Measurements from ENCODE around the gene TMEM203. TPM values are rescaled to one million over a fixed set of nuclear protein-coding genes. Genes with fewer than 3 reads are reported as not detected.

TMEM203 gene
- total and polyA plus RNA-seq, 2 experiments from 2014 or later, result 32.7 to 53.4 TPM

GRCh38 chr9:137156567-137157375, 48.7 kb downstream of the TMEM203 start (continued):
- TF ChIP-seq, protein P1, sequence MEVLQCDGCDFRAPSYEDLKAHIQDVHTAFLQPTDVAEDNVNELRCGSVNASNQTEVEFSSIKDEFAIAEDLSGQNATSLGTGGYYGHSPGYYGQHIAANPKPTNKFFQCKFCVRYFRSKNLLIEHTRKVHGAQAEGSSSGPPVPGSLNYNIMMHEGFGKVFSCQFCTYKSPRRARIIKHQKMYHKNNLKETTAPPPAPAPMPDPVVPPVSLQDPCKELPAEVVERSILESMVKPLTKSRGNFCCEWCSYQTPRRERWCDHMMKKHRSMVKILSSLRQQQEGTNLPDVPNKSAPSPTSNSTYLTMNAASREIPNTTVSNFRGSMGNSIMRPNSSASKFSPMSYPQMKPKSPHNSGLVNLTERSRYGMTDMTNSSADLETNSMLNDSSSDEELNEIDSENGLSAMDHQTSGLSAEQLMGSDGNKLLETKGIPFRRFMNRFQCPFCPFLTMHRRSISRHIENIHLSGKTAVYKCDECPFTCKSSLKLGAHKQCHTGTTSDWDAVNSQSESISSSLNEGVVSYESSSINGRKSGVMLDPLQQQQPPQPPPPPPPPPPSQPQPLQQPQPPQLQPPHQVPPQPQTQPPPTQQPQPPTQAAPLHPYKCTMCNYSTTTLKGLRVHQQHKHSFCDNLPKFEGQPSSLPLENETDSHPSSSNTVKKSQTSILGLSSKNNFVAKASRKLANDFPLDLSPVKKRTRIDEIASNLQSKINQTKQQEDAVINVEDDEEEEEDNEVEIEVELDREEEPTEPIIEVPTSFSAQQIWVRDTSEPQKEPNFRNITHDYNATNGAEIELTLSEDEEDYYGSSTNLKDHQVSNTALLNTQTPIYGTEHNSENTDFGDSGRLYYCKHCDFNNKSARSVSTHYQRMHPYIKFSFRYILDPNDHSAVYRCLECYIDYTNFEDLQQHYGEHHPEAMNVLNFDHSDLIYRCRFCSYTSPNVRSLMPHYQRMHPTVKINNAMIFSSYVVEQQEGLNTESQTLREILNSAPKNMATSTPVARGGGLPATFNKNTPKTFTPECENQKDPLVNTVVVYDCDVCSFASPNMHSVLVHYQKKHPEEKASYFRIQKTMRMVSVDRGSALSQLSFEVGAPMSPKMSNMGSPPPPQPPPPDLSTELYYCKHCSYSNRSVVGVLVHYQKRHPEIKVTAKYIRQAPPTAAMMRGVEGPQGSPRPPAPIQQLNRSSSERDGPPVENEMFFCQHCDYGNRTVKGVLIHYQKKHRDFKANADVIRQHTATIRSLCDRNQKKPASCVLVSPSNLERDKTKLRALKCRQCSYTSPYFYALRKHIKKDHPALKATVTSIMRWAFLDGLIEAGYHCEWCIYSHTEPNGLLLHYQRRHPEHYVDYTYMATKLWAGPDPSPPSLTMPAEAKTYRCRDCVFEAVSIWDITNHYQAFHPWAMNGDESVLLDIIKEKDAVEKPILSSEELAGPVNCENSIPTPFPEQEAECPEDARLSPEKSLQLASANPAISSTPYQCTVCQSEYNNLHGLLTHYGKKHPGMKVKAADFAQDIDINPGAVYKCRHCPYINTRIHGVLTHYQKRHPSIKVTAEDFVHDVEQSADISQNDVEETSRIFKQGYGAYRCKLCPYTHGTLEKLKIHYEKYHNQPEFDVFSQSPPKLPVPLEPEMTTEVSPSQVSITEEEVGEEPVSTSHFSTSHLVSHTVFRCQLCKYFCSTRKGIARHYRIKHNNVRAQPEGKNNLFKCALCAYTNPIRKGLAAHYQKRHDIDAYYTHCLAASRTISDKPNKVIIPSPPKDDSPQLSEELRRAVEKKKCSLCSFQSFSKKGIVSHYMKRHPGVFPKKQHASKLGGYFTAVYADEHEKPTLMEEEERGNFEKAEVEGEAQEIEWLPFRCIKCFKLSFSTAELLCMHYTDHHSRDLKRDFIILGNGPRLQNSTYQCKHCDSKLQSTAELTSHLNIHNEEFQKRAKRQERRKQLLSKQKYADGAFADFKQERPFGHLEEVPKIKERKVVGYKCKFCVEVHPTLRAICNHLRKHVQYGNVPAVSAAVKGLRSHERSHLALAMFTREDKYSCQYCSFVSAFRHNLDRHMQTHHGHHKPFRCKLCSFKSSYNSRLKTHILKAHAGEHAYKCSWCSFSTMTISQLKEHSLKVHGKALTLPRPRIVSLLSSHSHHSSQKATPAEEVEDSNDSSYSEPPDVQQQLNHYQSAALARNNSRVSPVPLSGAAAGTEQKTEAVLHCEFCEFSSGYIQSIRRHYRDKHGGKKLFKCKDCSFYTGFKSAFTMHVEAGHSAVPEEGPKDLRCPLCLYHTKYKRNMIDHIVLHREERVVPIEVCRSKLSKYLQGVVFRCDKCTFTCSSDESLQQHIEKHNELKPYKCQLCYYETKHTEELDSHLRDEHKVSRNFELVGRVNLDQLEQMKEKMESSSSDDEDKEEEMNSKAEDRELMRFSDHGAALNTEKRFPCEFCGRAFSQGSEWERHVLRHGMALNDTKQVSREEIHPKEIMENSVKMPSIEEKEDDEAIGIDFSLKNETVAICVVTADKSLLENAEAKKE (CRISPR knock-in tag; IDR thresholded peaks at IDR 0.05), result no peak
- TF ChIP-seq ZNF331 (CRISPR knock-in tag; IDR thresholded peaks at IDR 0.05; ENCODE audit: low read depth), result no peak
- no peak for TF ChIP-seq ZNF114 (CRISPR knock-in tag; IDR thresholded peaks at IDR 0.05)
- no peak for TF ChIP-seq STAT1 (IDR thresholded peaks at IDR 0.05; ENCODE audit: unreplicated experiment)
- TF ChIP-seq NANOG (IDR thresholded peaks at IDR 0.05; ENCODE audit: borderline replicate concordance), result no peak
- TF ChIP-seq POLR2AphosphoS5 (IDR thresholded peaks at IDR 0.05; ENCODE audit: low read depth), result no peak
- no peak for TF ChIP-seq EZH2 (IDR thresholded peaks at IDR 0.05; ENCODE audit: low read depth, unreplicated experiment)
- TF ChIP-seq EZH2phosphoT487 (IDR thresholded peaks at IDR 0.05; ENCODE audit: unreplicated experiment), result no peak
- TF ChIP-seq, protein P2, sequence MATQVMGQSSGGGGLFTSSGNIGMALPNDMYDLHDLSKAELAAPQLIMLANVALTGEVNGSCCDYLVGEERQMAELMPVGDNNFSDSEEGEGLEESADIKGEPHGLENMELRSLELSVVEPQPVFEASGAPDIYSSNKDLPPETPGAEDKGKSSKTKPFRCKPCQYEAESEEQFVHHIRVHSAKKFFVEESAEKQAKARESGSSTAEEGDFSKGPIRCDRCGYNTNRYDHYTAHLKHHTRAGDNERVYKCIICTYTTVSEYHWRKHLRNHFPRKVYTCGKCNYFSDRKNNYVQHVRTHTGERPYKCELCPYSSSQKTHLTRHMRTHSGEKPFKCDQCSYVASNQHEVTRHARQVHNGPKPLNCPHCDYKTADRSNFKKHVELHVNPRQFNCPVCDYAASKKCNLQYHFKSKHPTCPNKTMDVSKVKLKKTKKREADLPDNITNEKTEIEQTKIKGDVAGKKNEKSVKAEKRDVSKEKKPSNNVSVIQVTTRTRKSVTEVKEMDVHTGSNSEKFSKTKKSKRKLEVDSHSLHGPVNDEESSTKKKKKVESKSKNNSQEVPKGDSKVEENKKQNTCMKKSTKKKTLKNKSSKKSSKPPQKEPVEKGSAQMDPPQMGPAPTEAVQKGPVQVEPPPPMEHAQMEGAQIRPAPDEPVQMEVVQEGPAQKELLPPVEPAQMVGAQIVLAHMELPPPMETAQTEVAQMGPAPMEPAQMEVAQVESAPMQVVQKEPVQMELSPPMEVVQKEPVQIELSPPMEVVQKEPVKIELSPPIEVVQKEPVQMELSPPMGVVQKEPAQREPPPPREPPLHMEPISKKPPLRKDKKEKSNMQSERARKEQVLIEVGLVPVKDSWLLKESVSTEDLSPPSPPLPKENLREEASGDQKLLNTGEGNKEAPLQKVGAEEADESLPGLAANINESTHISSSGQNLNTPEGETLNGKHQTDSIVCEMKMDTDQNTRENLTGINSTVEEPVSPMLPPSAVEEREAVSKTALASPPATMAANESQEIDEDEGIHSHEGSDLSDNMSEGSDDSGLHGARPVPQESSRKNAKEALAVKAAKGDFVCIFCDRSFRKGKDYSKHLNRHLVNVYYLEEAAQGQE (IDR thresholded peaks at IDR 0.05; ENCODE audit: unreplicated experiment), result no peak
- TF ChIP-seq JUNB (IDR thresholded peaks at IDR 0.05; ENCODE audit: unreplicated experiment), result no peak

Small RNA genes lying within 50 kb of the gene (microRNA-seq; reads per million reads assigned to microRNA genes)
- not detected for gene MIR3621

Small RNA genes lying within 50 kb of the gene (small RNA-seq; reads per million reads assigned to genes)
- not detected for gene MIR3621 (ENCODE audit: low replicate concordance)

Other genes starting within 250 kb of the TMEM203 start
Only the 30 nearest of the 31 such genes appear.
- gene PTGDS, start 228.1 kb downstream of the TMEM203 start, total RNA-seq (2014; rRNA removed; shearing (Covaris generic)), result 1.9 TPM in 1 of 2 replicates, not detected in the other
- 3.1 and 5.9 TPM in 2 replicates for gene PTGDS, start 228.1 kb downstream of the TMEM203 start, polyA plus RNA-seq (2016; fragmentation: Nextera tagmentation; extraction: Ambion mirVana)
- not detected in 2 replicates for gene LCNL1, start 222.7 kb downstream of the TMEM203 start, total RNA-seq (2014; rRNA removed; shearing (Covaris generic))
- 0.11 and 0.14 TPM in 2 replicates for gene LCNL1, start 222.7 kb downstream of the TMEM203 start, polyA plus RNA-seq (2016; fragmentation: Nextera tagmentation; extraction: Ambion mirVana)
- gene PAXX, start 213.2 kb downstream of the TMEM203 start, total RNA-seq (2014; rRNA removed; shearing (Covaris generic)), result 33.9 and 71.5 TPM in 2 replicates
- 86.0 and 88.3 TPM in 2 replicates for gene PAXX, start 213.2 kb downstream of the TMEM203 start, polyA plus RNA-seq (2016; fragmentation: Nextera tagmentation; extraction: Ambion mirVana)
- gene CLIC3, start 209.1 kb downstream of the TMEM203 start, total RNA-seq (2014; rRNA removed; shearing (Covaris generic)), result 0.56 TPM in 1 of 2 replicates, not detected in the other
- 0.53 and 0.57 TPM in 2 replicates for gene CLIC3, start 209.1 kb downstream of the TMEM203 start, polyA plus RNA-seq (2016; fragmentation: Nextera tagmentation; extraction: Ambion mirVana)
- gene ABCA2, start 177.4 kb downstream of the TMEM203 start, total RNA-seq (2014; rRNA removed; shearing (Covaris generic)), result 14.2 and 16.0 TPM in 2 replicates
- gene ABCA2, start 177.4 kb downstream of the TMEM203 start, polyA plus RNA-seq (2016; fragmentation: Nextera tagmentation; extraction: Ambion mirVana), result 5.6 and 7.0 TPM in 2 replicates
- gene FUT7, start 173.6 kb downstream of the TMEM203 start, total RNA-seq (2014; rRNA removed; shearing (Covaris generic)), result not detected in 2 replicates
- gene FUT7, start 173.6 kb downstream of the TMEM203 start, polyA plus RNA-seq (2016; fragmentation: Nextera tagmentation; extraction: Ambion mirVana), result not detected in 2 replicates
- 26.2 and 34.3 TPM in 2 replicates for gene NPDC1, start 159.5 kb downstream of the TMEM203 start, total RNA-seq (2014; rRNA removed; shearing (Covaris generic))
- 35.5 and 36.7 TPM in 2 replicates for gene NPDC1, start 159.5 kb downstream of the TMEM203 start, polyA plus RNA-seq (2016; fragmentation: Nextera tagmentation; extraction: Ambion mirVana)
- gene ENTPD2, start 151.6 kb downstream of the TMEM203 start, total RNA-seq (2014; rRNA removed; shearing (Covaris generic)), result 1.1 and 1.9 TPM in 2 replicates
- gene ENTPD2, start 151.6 kb downstream of the TMEM203 start, polyA plus RNA-seq (2016; fragmentation: Nextera tagmentation; extraction: Ambion mirVana), result 1.8 and 2.9 TPM in 2 replicates
- 55.1 and 60.3 TPM in 2 replicates for gene SAPCD2, start 135.1 kb downstream of the TMEM203 start, total RNA-seq (2014; rRNA removed; shearing (Covaris generic))
- gene SAPCD2, start 135.1 kb downstream of the TMEM203 start, polyA plus RNA-seq (2016; fragmentation: Nextera tagmentation; extraction: Ambion mirVana), result 13.4 and 14.5 TPM in 2 replicates
- 5.5 and 8.1 TPM in 2 replicates for gene UAP1L1, start 128.1 kb downstream of the TMEM203 start, total RNA-seq (2014; rRNA removed; shearing (Covaris generic))
- 2.5 and 3.4 TPM in 2 replicates for gene UAP1L1, start 128.1 kb downstream of the TMEM203 start, polyA plus RNA-seq (2016; fragmentation: Nextera tagmentation; extraction: Ambion mirVana)
- 35.7 and 39.9 TPM in 2 replicates for gene MAN1B1, start 118.7 kb downstream of the TMEM203 start, total RNA-seq (2014; rRNA removed; shearing (Covaris generic))
- gene MAN1B1, start 118.7 kb downstream of the TMEM203 start, polyA plus RNA-seq (2016; fragmentation: Nextera tagmentation; extraction: Ambion mirVana), result 15.7 and 18.2 TPM in 2 replicates
- 9.7 and 19.7 TPM in 2 replicates for gene DPP7, start 90.9 kb downstream of the TMEM203 start, total RNA-seq (2014; rRNA removed; shearing (Covaris generic))
- 25.2 and 26.8 TPM in 2 replicates for gene DPP7, start 90.9 kb downstream of the TMEM203 start, polyA plus RNA-seq (2016; fragmentation: Nextera tagmentation; extraction: Ambion mirVana)
- 2.1 and 5.5 TPM in 2 replicates for gene GRIN1, start 66.5 kb downstream of the TMEM203 start, total RNA-seq (2014; rRNA removed; shearing (Covaris generic))
- 2.5 and 2.7 TPM in 2 replicates for gene GRIN1, start 66.5 kb downstream of the TMEM203 start, polyA plus RNA-seq (2016; fragmentation: Nextera tagmentation; extraction: Ambion mirVana)
- gene LRRC26, start 35.6 kb downstream of the TMEM203 start, total RNA-seq (2014; rRNA removed; shearing (Covaris generic)), result 0.16 and 0.21 TPM in 2 replicates
- gene LRRC26, start 35.6 kb downstream of the TMEM203 start, polyA plus RNA-seq (2016; fragmentation: Nextera tagmentation; extraction: Ambion mirVana), result 3.0 and 4.3 TPM in 2 replicates
- not detected in 2 replicates for gene TMEM210, start 33.6 kb downstream of the TMEM203 start, total RNA-seq (2014; rRNA removed; shearing (Covaris generic))
- gene TMEM210, start 33.6 kb downstream of the TMEM203 start, polyA plus RNA-seq (2016; fragmentation: Nextera tagmentation; extraction: Ambion mirVana), result not detected in 2 replicates
- 41.5 and 42.9 TPM in 2 replicates for gene ANAPC2, start 17.1 kb downstream of the TMEM203 start, total RNA-seq (2014; rRNA removed; shearing (Covaris generic))
- 16.4 and 19.2 TPM in 2 replicates for gene ANAPC2, start 17.1 kb downstream of the TMEM203 start, polyA plus RNA-seq (2016; fragmentation: Nextera tagmentation; extraction: Ambion mirVana)
- gene SSNA1, start 17.0 kb downstream of the TMEM203 start, total RNA-seq (2014; rRNA removed; shearing (Covaris generic)), result 91.5 and 132 TPM in 2 replicates
- 154 TPM in 2 replicates for gene SSNA1, start 17.0 kb downstream of the TMEM203 start, polyA plus RNA-seq (2016; fragmentation: Nextera tagmentation; extraction: Ambion mirVana)
- gene TPRN, start 4.9 kb downstream of the TMEM203 start, total RNA-seq (2014; rRNA removed; shearing (Covaris generic)), result 29.2 and 29.3 TPM in 2 replicates
- 6.4 and 9.1 TPM in 2 replicates for gene TPRN, start 4.9 kb downstream of the TMEM203 start, polyA plus RNA-seq (2016; fragmentation: Nextera tagmentation; extraction: Ambion mirVana)
- gene NDOR1, start 52 bp upstream of the TMEM203 start, total RNA-seq (2014; rRNA removed; shearing (Covaris generic)), result 25.4 and 38.1 TPM in 2 replicates
- 19.4 and 19.7 TPM in 2 replicates for gene NDOR1, start 52 bp upstream of the TMEM203 start, polyA plus RNA-seq (2016; fragmentation: Nextera tagmentation; extraction: Ambion mirVana)
- gene RNF208, start 16.6 kb upstream of the TMEM203 start, total RNA-seq (2014; rRNA removed; shearing (Covaris generic)), result 1.4 and 1.9 TPM in 2 replicates
- 5.6 and 7.4 TPM in 2 replicates for gene RNF208, start 16.6 kb upstream of the TMEM203 start, polyA plus RNA-seq (2016; fragmentation: Nextera tagmentation; extraction: Ambion mirVana)
- 1.4 and 2.0 TPM in 2 replicates for gene CYSRT1, start 19.5 kb upstream of the TMEM203 start, total RNA-seq (2014; rRNA removed; shearing (Covaris generic))
- 2.0 and 3.2 TPM in 2 replicates for gene CYSRT1, start 19.5 kb upstream of the TMEM203 start, polyA plus RNA-seq (2016; fragmentation: Nextera tagmentation; extraction: Ambion mirVana)
- 0.63 TPM in 1 of 2 replicates, not detected in the other for gene RNF224, start 21.9 kb upstream of the TMEM203 start, total RNA-seq (2014; rRNA removed; shearing (Covaris generic))
- gene RNF224, start 21.9 kb upstream of the TMEM203 start, polyA plus RNA-seq (2016; fragmentation: Nextera tagmentation; extraction: Ambion mirVana), result not detected in 2 replicates
- not detected in 2 replicates for gene SLC34A3, start 25.3 kb upstream of the TMEM203 start, total RNA-seq (2014; rRNA removed; shearing (Covaris generic))
- gene SLC34A3, start 25.3 kb upstream of the TMEM203 start, polyA plus RNA-seq (2016; fragmentation: Nextera tagmentation; extraction: Ambion mirVana), result not detected in 2 replicates
- 334 and 374 TPM in 2 replicates for gene TUBB4B, start 35.6 kb upstream of the TMEM203 start, total RNA-seq (2014; rRNA removed; shearing (Covaris generic))
- 389 and 408 TPM in 2 replicates for gene TUBB4B, start 35.6 kb upstream of the TMEM203 start, polyA plus RNA-seq (2016; fragmentation: Nextera tagmentation; extraction: Ambion mirVana)
- not detected in 2 replicates for gene STPG3, start 45.6 kb upstream of the TMEM203 start, total RNA-seq (2014; rRNA removed; shearing (Covaris generic))
- not detected in 2 replicates for gene STPG3, start 45.6 kb upstream of the TMEM203 start, polyA plus RNA-seq (2016; fragmentation: Nextera tagmentation; extraction: Ambion mirVana)
- 79.5 and 97.3 TPM in 2 replicates for gene NELFB, start 49.7 kb upstream of the TMEM203 start, total RNA-seq (2014; rRNA removed; shearing (Covaris generic))
- 30.0 and 31.2 TPM in 2 replicates for gene NELFB, start 49.7 kb upstream of the TMEM203 start, polyA plus RNA-seq (2016; fragmentation: Nextera tagmentation; extraction: Ambion mirVana)
- gene TOR4A, start 72.1 kb upstream of the TMEM203 start, total RNA-seq (2014; rRNA removed; shearing (Covaris generic)), result 14.4 and 19.0 TPM in 2 replicates
- gene TOR4A, start 72.1 kb upstream of the TMEM203 start, polyA plus RNA-seq (2016; fragmentation: Nextera tagmentation; extraction: Ambion mirVana), result 2.0 and 2.1 TPM in 2 replicates
- gene NRARP, start 96.6 kb upstream of the TMEM203 start, total RNA-seq (2014; rRNA removed; shearing (Covaris generic)), result 39.0 and 55.1 TPM in 2 replicates
- 4.0 and 4.8 TPM in 2 replicates for gene NRARP, start 96.6 kb upstream of the TMEM203 start, polyA plus RNA-seq (2016; fragmentation: Nextera tagmentation; extraction: Ambion mirVana)
- 3.6 and 4.4 TPM in 2 replicates for gene EXD3, start 217.5 kb upstream of the TMEM203 start, total RNA-seq (2014; rRNA removed; shearing (Covaris generic))
- 9.7 and 9.9 TPM in 2 replicates for gene EXD3, start 217.5 kb upstream of the TMEM203 start, polyA plus RNA-seq (2016; fragmentation: Nextera tagmentation; extraction: Ambion mirVana)
- 0.59 and 0.62 TPM in 2 replicates for gene NOXA1, start 217.7 kb upstream of the TMEM203 start, total RNA-seq (2014; rRNA removed; shearing (Covaris generic))
- 0.68 and 1.4 TPM in 2 replicates for gene NOXA1, start 217.7 kb upstream of the TMEM203 start, polyA plus RNA-seq (2016; fragmentation: Nextera tagmentation; extraction: Ambion mirVana)